Measurements from ENCODE around the gene PLEKHH1.

Gene PLEKHH1

DNA sequence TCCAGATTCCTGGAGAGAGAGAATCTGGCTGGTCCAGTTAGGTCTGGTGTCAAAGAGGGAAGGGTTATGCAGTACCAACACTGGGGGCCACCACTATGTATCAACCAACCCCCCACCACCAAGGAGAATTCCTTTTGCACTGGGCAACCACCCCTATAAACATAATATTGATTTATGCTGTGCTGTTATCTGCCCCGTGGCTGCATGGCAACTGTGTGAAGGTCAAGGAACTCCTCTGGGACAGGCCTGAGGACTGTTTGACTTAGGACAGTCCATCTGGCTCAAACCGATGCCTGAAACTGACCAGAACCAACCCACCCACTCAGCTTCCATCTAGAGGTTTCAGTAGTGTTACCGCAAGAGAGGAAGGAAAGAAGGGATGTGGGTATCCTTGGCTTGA lies 20.5 kb downstream of the PLEKHH1 start:
- H3K9me3 Mint-ChIP-seq = no peaks in the 10 kb centered on the region
- peaks cover 28 to 38% of the 10 kb centered on the region in 2 donors for H3K27me3 Mint-ChIP-seq
- ATAC-seq (replicated peaks) (no peak), DNase-seq (no peak)
- no peak overlapping the region for H3K4me3 Mint-ChIP-seq
- no peaks in the 10 kb centered on the region for H3K36me3 Mint-ChIP-seq
- H3K4me1 Mint-ChIP-seq = no peaks in the 10 kb centered on the region
- no peak overlapping the region for H3K27ac Mint-ChIP-seq

GRCh38 chr14:67554341-67554740 lies 21.3 kb downstream of the PLEKHH1 start:
- H3K4me1 Mint-ChIP-seq = no peaks in the 10 kb centered on the region
- peaks cover 24 to 32% of the 10 kb centered on the region in 2 donors for H3K27me3 Mint-ChIP-seq
- H3K9me3 Mint-ChIP-seq = no peaks in the 10 kb centered on the region
- H3K27ac Mint-ChIP-seq = no peak overlapping the region
- H3K36me3 Mint-ChIP-seq = no peaks in the 10 kb centered on the region
- DNase-seq = no peak
- no peak for ATAC-seq (replicated peaks)
- no peak overlapping the region for H3K4me3 Mint-ChIP-seq

DNA sequence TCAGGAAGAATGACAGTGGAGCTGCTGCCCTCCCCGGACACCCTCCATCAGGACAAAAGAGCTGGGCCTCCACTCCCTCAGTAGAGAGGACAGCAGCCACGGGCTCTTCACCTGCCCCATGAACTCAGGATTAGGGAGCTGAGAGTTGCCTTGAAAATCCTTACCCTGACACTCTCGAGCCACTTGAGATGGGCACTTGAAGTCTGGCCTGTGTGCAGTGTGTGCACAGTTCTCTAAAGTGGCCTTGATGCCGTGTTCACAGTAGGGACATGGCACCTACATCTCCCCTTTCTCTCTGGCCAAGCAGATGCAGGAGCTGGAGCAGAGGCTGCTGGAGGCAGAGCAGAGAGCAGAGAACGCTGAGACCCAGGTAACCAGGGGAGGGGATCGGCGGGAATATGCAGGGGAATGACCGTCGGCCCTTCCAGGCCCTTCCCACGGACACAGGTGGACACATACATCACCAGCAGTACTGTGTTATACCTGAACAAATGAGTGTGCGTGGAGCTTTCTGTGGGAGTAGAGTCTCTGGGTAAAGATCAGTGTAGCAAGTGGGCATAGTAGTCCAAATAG lies 22.5 kb downstream of the PLEKHH1 start:
- DNase-seq = no peak
- no peak for ATAC-seq (replicated peaks)
- H3K9me3 Mint-ChIP-seq = no peaks in the 10 kb centered on the region
- H3K27ac Mint-ChIP-seq = no peak overlapping the region
- H3K4me3 Mint-ChIP-seq = no peak overlapping the region
- H3K4me1 Mint-ChIP-seq = peaks cover 0 to 1% of the 10 kb centered on the region in 2 donors
- H3K27me3 Mint-ChIP-seq = peaks cover 24 to 32% of the 10 kb centered on the region in 2 donors
- no peaks in the 10 kb centered on the region for H3K36me3 Mint-ChIP-seq

- Mint-ChIP-seq H3K9me3 (no peaks in the 10 kb centered on the region), H3K4me1 (peaks cover 0 to 1% of the 10 kb centered on the region in 2 donors), H3K36me3 (no peaks in the 10 kb centered on the region), H3K27ac (no peak overlapping the region), H3K27me3 (peaks cover 24 to 28% of the 10 kb centered on the region in 2 donors), H3K4me3 (no peak overlapping the region)
- no peak for DNase-seq
- ATAC-seq (replicated peaks) = no peak
These were observed 23.6 kb downstream of the PLEKHH1 start for GRCh38 chr14:67556671-67557070.

- Mint-ChIP-seq H3K9me3 (no peaks in the 10 kb centered on the region), H3K27me3 (peaks cover 24% of the 10 kb centered on the region in 2 donors), H3K27ac (no peak overlapping the region), H3K4me1 (peaks cover 0 to 1% of the 10 kb centered on the region in 2 donors), H3K4me3 (no peak overlapping the region), H3K36me3 (no peaks in the 10 kb centered on the region)
- ATAC-seq (replicated peaks) (no peak), DNase-seq (no peak)
These were observed 24.0 kb downstream of the PLEKHH1 start for GRCh38 chr14:67557118-67557517.

- H3K4me1 Mint-ChIP-seq = peaks cover 0 to 1% of the 10 kb centered on the region in 2 donors
- H3K27me3 Mint-ChIP-seq = peaks cover 20 to 24% of the 10 kb centered on the region in 2 donors
- no peaks in the 10 kb centered on the region for H3K36me3 Mint-ChIP-seq
- H3K9me3 Mint-ChIP-seq = no peaks in the 10 kb centered on the region
- DNase-seq (no peak), ATAC-seq (replicated peaks) (no peak)
- no peak overlapping the region for H3K4me3 Mint-ChIP-seq
- H3K27ac Mint-ChIP-seq = no peak overlapping the region
These were observed 24.6 kb downstream of the PLEKHH1 start for GRCh38 chr14:67557656-67558055.

- Mint-ChIP-seq H3K36me3 (no peaks in the 10 kb centered on the region), H3K9me3 (no peaks in the 10 kb centered on the region), H3K4me1 (peaks cover 3 to 7% of the 10 kb centered on the region in 2 donors), H3K27me3 (peaks cover 14 to 16% of the 10 kb centered on the region in 2 donors), H3K27ac (no peak overlapping the region), H3K4me3 (no peak overlapping the region)
- no peak for DNase-seq
- ATAC-seq (replicated peaks) = no peak
These were observed 26.5 kb downstream of the PLEKHH1 start for GRCh38 chr14:67559639-67560038.

GRCh38 chr14:67562025-67562775 lies 29.1 kb downstream of the PLEKHH1 start:
- no peak overlapping the region for H3K27ac Mint-ChIP-seq
- peaks cover 3 to 10% of the 10 kb centered on the region in 2 donors for H3K4me1 Mint-ChIP-seq
- H3K36me3 Mint-ChIP-seq = no peaks in the 10 kb centered on the region
- no peak for ATAC-seq (replicated peaks)
- no peaks in the 10 kb centered on the region for H3K9me3 Mint-ChIP-seq
- H3K4me3 Mint-ChIP-seq = no peak overlapping the region
- peaks cover under 1 to 4% of the 10 kb centered on the region in 2 donors for H3K27me3 Mint-ChIP-seq
- no peak for DNase-seq

GRCh38 chr14:67562776-67563150 lies 29.7 kb downstream of the PLEKHH1 start:
- Mint-ChIP-seq H3K36me3 (no peaks in the 10 kb centered on the region), H3K4me1 (peaks cover 3 to 10% of the 10 kb centered on the region in 2 donors), H3K9me3 (no peaks in the 10 kb centered on the region), H3K27ac (no peak overlapping the region), H3K27me3 (peaks cover 0 to 4% of the 10 kb centered on the region in 2 donors), H3K4me3 (no peak overlapping the region)
- DNase-seq (no peak), ATAC-seq (replicated peaks) (no peak)

GRCh38 chr14:67564236-67564635 lies 31.1 kb downstream of the PLEKHH1 start:
- H3K4me3 Mint-ChIP-seq = no peak overlapping the region
- no peaks in the 10 kb centered on the region for H3K9me3 Mint-ChIP-seq
- ATAC-seq (replicated peaks) (no peak), DNase-seq (no peak)
- H3K4me1 Mint-ChIP-seq = peaks cover 3 to 10% of the 10 kb centered on the region in 2 donors
- no peak overlapping the region for H3K27ac Mint-ChIP-seq
- no peaks in the 10 kb centered on the region for H3K27me3 Mint-ChIP-seq
- no peaks in the 10 kb centered on the region for H3K36me3 Mint-ChIP-seq

- Mint-ChIP-seq H3K4me3 (no peak overlapping the region), H3K4me1 (peaks cover 6 to 10% of the 10 kb centered on the region in 2 donors), H3K27ac (no peak overlapping the region), H3K9me3 (no peaks in the 10 kb centered on the region), H3K27me3 (peaks cover 4 to 5% of the 10 kb centered on the region in 2 donors), H3K36me3 (no peaks in the 10 kb centered on the region)
- no peak for ATAC-seq (replicated peaks)
- no peak for DNase-seq
These were observed 33.8 kb downstream of the PLEKHH1 start for GRCh38 chr14:67566908-67567307.

GRCh38 chr14:67567654-67568053 lies 34.6 kb downstream of the PLEKHH1 start:
- no peak overlapping the region for H3K27ac Mint-ChIP-seq
- no peaks in the 10 kb centered on the region for H3K36me3 Mint-ChIP-seq
- no peak for DNase-seq
- no peaks in the 10 kb centered on the region for H3K9me3 Mint-ChIP-seq
- peaks cover 4 to 5% of the 10 kb centered on the region in 2 donors for H3K27me3 Mint-ChIP-seq
- ATAC-seq (replicated peaks) = no peak
- peaks cover 6 to 10% of the 10 kb centered on the region in 2 donors for H3K4me1 Mint-ChIP-seq
- H3K4me3 Mint-ChIP-seq = no peak overlapping the region

DNA sequence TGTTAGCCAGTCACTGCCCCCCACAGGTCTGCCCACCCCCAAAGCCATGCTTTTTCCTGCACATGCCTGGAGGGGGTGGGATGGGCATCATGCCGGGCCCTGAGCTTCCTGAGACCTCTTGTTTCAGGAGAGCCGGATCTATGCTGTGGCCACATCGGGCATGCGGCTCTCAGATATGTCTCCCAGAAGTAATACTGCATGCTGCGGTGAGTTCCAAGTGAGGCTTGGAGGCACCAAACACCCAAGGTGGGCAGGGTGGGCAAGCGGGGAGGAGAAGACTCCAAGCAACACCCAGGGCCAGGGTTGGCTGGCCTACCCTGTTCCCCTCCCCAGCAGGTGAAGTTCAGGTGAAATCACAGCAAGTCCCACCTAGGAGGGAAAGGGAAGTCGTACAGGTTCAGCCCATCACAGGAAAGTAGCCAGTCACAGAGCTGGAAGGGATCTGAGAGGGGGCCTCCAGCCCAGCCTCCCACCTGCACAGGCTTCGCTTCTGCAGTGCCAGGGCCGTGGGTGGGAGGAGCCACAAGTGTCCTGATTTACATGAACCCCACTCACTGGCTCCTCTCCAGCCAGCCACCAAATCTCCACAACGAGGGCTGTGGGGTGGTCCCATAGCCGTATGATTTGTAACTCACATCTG lies 36.0 kb downstream of the PLEKHH1 start:
- H3K36me3 Mint-ChIP-seq = no peaks in the 10 kb centered on the region
- DNase-seq = no peak

GRCh38 chr14:67569651-67570290 lies 36.7 kb downstream of the PLEKHH1 start:
- no peak overlapping the region for H3K4me3 Mint-ChIP-seq
- H3K9me3 Mint-ChIP-seq = no peaks in the 10 kb centered on the region
- H3K4me1 Mint-ChIP-seq = peaks cover 2 to 4% of the 10 kb centered on the region in 2 donors
- DNase-seq (no peak), ATAC-seq (replicated peaks) (no peak)
- H3K27ac Mint-ChIP-seq = no peak overlapping the region
- no peaks in the 10 kb centered on the region for H3K36me3 Mint-ChIP-seq
- H3K27me3 Mint-ChIP-seq = peaks cover 4 to 5% of the 10 kb centered on the region in 2 donors

More for the DNA sequence above, 36.0 kb downstream of the PLEKHH1 start:
- no peak overlapping the region for H3K27ac Mint-ChIP-seq
- no peaks in the 10 kb centered on the region for H3K9me3 Mint-ChIP-seq
- H3K4me1 Mint-ChIP-seq = peaks cover 6 to 9% of the 10 kb centered on the region in 2 donors
- no peak for ATAC-seq (replicated peaks)
- peaks cover 4 to 5% of the 10 kb centered on the region in 2 donors for H3K27me3 Mint-ChIP-seq
- H3K4me3 Mint-ChIP-seq = no peak overlapping the region
